ENCODE data around the gene SLC38A1.

SLC38A1 gene

GRCh38 chr12:46179693-46180452, 89.0 kb downstream of the SLC38A1 start:
- H3K27ac ChIP-seq: no peak overlapping the region
- DNase-seq (ENCODE audit: low spot score): no peak

GRCh38 chr12:46177837-46178608, 90.8 kb downstream of the SLC38A1 start:
- TF ChIP-seq CTCF (IDR thresholded peaks at IDR 0.05): no peak
- H3K27ac ChIP-seq: no peak overlapping the region
- no peak for DNase-seq (ENCODE audit: low spot score)
- no peak overlapping the region for H3K4me3 ChIP-seq

More at GRCh38 chr12:46179693-46180452, 89.0 kb downstream of the SLC38A1 start:
- TF ChIP-seq CTCF (IDR thresholded peaks at IDR 0.05): no peak
- no peak overlapping the region for H3K4me3 ChIP-seq

GRCh38 chr12:46177025-46177424, 91.8 kb downstream of the SLC38A1 start:
- no peak for TF ChIP-seq CTCF (IDR thresholded peaks at IDR 0.05)
- no peak overlapping the region for H3K4me3 ChIP-seq

GRCh38 chr12:46174919-46175318, 93.9 kb downstream of the SLC38A1 start:
- Histone ChIP-seq H3K4me3 (no peak overlapping the region), H3K27ac (no peak overlapping the region)
- no peak for DNase-seq (ENCODE audit: low spot score)
- no peak for TF ChIP-seq CTCF (IDR thresholded peaks at IDR 0.05)

More at GRCh38 chr12:46177025-46177424, 91.8 kb downstream of the SLC38A1 start:
- DNase-seq (ENCODE audit: low spot score): no peak
- H3K27ac ChIP-seq: no peak overlapping the region

GRCh38 chr12:46174061-46174662, 94.7 kb downstream of the SLC38A1 start:
- H3K4me3 ChIP-seq: no peak overlapping the region
- DNase-seq (ENCODE audit: low spot score): no peak
- H3K27ac ChIP-seq: no peak overlapping the region
- TF ChIP-seq CTCF (IDR thresholded peaks at IDR 0.05): no peak

- no peak for DNase-seq (ENCODE audit: low spot score)
- no peak overlapping the region for H3K4me3 ChIP-seq
- H3K27ac ChIP-seq: no peak overlapping the region
- TF ChIP-seq CTCF (IDR thresholded peaks at IDR 0.05): no peak
These were observed 100.4 kb downstream of the SLC38A1 start for GRCh38 chr12:46168426-46168825.

Data from coronary artery (tissue), 2 donors.